Activated CD4-positive, alpha-beta T cell treated with anti-CD3 and anti-CD28 coated beads for 4 hours (primary cell): Measurements from ENCODE around the gene USB1.

Experiments
- DNase-seq, 2 donors: peaks; one replicate each; pipeline ENCODE4 v3.0.0-alpha.2; 2020

The USB1 gene

DNA sequence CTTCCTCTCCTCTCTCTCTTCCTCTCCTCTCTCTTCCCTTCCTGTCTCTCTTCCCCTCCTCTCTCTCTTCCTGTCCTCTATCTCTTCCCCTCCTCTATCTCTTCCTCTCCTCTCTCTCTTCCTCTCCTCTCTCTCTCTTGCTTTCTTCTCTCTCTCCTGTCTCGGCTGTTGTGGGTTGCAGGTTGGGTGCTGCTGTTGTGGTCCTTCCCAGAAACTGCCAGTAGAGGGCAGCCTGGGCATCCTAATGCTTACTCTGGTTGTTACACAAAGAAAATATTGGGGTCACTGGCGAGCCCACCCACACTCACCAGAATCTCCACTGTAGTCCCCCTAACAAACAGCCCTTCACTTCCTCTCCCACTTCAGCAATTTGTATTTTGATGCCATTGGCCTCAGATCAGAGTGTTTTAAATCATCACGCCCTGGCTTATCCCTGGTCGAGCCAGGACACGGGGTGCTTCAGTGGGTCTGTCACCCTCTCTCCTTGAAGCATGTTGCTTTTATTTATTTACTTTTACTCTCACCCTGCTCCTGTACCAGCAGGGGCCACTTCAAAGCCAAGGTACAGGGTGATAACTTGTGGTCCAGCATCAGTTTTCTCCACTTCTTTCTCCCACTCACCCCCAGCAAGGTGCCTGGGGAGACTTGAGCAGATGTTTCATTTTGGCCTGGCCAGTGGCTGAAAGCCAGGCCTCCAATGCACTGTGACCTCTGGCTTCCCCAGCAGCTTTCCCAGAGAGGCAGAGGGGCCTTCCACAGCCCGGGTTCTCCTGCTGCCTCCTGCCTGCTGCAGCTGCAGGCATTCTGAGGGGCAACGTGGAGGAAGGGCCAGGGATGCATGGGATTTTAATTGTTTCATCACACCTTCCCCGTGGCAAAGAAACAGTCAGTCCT, 19.7 kb downstream of the USB1 start:
- peak; percentile 45 to 69 for DNase-seq

DNA sequence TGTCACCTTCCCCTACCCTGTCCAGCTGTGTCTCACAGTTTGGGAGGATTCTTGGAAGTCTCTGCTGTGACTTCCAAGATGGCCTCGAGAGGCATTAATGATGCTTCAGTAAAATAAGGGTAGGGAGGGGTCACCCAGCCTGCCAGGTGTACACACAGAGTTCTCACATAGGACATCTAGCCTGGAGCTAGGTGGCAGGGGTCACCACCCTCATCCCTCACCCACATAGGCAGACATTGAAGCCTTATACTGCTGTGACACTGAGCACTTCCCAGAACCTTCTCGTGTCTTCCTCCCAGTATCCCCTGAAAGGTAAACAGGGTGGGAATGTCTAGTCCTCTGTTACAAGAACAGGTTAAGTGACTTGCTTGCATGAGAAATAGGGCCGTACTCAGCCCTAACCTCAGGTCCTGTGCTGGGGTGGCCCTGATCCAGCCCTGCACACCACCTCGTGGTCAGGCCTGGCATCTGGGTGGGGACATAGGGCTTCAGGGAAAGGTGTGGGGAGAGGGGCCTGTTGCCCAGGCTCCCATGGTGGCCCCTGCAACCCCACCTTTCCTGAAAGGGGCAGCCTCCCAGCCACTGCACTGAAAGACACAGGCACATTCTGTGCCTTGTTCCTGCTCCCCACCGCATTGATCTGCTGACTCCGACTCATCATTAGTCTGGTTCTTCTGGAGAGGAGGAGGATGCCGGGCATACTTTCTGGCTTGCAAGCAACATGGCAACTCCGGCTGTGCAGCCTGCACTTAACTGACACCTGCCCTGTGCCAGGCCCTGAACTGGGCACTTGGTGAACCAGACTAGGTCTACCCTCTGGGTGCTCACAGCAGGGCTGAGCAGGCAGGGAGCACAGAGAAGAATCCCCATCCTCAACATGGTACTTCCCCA, 20.7 kb downstream of the USB1 start:
- no peak for DNase-seq

- DNase-seq: no peak
Observed at GRCh38 chr16:58022601-58023371, 21.6 kb downstream of the USB1 start.

- DNase-seq: peak in 1 of 2 donors; percentile 10
Observed at GRCh38 chr16:58024486-58025350, 23.5 kb downstream of the USB1 start.

DNA sequence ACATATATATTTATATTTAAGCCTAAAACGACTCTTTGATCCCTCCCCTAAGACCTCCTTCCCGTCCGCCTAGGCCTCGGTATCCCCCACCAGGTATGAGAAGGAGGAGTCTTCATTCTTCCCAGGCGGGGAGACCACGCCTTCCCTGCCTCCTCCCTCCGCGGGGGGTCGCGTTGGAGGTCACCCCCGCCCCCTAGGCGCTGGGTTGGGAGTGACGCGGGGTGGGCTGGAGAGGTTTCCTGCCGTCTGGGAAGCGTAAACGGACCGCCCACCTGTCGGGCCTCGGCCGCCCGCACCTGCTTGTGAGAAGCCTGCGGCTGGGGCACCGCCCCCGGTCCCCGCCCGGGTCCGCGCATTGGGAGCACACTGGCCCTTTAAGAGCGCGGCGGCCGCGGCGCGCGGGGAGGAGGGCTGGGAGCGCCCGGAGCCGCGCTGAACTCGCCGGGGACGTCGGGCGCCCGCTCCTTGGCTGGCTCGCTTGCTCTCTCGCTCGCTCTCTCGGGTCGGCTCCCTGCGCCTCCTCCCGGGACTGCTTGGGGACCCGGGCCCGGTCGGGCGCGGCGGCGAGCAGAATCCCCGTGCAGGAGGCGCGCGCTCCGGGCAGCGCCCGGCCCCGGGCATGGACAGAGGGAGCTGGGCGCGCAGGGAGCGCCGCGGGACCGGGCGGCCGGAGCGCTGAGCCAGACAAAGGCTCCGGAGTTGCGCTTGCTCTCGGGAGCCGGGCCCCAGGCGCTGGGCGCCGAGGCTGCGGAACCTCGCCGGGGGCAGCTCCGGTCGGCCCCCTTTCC, 24.3 kb downstream of the USB1 start, which contains the start of gene MMP15:
Gene MMP15 (plus strand): TSS at position 404 of the 788 bp plus-strand sequence. CDS start 597 bp downstream, outside the sequence.
- peak; percentile 64 to 69 for DNase-seq

DNA sequence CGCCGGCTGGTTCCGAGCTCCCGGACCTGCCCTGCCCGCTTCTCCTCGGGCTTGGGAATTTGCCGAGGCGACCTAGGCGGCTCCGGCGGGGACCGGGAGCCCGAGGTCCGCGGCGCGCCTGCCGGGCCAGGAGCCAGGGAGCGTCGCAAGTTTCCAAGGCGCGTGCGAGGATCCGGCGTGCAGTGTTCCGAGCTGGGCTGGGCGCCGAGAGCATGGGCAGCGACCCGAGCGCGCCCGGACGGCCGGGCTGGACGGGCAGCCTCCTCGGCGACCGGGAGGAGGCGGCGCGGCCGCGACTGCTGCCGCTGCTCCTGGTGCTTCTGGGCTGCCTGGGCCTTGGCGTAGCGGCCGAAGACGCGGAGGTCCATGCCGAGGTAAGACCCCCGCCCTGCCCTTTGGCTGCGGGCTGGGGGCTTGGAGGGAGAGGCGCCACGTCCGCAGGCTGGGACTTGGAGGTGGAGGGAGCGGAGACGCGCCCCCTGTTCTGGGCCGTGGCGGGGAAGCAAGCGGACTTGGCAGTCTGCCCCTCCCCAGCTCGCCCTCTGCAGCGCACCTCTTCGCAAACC, 25.0 kb downstream of the USB1 start:
- DNase-seq: no peak

DNA sequence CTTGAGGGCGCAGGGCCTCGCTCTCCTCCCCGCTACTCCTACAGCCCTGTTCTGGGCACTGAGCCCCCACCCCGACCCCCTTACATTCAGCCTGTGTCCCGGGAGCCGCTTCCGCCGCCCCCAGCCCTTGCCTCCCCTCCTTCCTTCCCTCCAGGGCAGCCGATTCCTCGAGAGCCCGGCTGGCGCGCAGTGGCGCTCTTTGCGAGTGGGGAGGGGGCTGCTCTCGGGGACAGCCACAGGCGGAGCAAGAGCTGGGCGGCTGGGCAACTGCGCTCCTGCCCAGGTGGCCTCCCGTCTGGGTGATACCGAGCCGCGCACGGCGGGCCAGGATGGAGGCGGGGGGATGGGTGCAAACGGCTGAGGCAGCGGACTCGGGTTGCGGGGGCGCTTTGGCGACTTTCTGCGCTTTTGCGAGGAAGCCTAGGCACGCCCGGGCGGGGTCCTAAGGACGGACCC, 25.5 kb downstream of the USB1 start:
- no peak for DNase-seq

DNA sequence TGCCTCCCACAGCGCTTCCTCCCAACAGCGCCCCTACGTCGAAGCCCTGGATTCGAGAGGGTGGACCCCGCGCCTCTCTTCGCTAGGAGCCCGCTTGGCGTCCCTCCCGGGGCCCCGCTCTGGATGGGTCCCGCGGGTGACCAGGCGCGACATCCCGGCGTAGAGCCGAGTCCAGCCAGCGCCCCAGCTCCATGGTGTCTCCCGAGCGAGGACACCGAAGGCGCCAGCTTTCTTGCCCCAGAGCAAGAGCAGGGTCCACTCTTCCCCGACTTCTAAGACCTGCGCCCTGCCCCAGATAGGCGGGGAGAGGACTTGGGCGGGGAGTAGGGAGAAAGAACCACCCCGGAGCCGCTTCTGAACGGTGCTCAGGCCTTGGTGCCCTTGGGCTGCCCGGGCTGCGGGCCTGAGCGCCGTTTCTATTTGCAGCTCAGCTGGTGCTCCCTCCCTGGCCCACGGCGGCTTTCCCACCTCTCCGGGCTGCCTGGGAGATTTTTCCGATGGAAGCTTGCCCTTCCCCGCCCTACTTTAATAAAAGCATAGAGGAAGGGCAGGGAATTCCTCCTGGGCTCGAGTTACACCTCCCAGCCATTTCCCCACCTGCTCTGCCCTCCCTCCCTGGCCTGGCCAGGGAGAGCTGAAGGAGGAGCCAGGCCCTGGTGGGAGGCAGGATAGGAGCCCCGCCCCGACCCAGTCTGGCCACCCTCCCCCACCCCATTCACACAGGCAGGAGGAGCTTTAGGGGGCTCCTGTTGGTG, 26.1 kb downstream of the USB1 start:
- no peak for DNase-seq

DNA sequence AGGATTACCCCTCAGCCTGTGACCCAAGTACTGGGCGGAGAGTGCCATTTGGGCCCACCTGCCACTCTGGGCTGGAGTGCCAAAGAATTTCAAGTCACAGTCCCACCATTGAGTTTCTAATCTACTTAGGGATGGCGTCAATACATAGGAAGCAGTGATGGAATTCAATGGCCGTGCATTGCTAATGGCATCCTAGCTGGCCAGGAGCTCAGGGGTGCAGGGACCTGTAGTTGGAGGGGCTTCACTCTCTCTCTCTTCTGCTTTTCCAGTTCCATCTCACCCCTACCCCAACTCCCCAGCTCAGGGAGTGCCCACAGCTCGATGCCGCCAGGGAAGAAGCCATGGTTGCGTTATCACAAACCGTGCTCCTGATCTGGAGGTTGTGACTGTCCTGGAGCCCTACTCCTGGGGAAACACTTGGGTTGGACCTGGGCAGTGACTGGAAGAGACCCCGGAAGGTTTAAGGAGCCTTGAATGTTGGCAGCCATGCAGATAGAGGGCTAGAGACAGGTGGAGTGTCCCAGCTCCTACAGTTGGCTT, 26.8 kb downstream of the USB1 start:
- DNase-seq: no peak

GRCh38 chr16:58028541-58029070, 27.4 kb downstream of the USB1 start:
- DNase-seq: no peak

DNA sequence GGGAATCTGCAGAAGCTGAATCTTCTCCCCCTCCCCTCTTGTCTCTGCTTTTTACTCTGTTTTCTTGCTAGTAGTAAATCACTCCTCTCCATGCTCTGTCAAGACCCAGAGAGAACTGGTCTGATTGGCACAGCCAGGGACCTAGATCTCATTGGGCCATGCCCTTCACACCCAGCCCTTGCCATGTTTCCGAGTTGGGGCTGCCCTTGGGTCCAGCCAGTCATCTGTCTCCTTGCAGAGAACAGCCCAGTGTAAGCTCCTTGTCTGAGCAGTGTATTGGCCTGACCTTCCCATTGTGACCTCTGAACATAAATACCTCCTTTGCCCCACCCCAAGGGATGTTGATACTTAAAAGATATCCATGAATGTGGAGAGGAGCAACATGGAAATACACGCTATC, 28.2 kb downstream of the USB1 start:
- DNase-seq: no peak

DNA sequence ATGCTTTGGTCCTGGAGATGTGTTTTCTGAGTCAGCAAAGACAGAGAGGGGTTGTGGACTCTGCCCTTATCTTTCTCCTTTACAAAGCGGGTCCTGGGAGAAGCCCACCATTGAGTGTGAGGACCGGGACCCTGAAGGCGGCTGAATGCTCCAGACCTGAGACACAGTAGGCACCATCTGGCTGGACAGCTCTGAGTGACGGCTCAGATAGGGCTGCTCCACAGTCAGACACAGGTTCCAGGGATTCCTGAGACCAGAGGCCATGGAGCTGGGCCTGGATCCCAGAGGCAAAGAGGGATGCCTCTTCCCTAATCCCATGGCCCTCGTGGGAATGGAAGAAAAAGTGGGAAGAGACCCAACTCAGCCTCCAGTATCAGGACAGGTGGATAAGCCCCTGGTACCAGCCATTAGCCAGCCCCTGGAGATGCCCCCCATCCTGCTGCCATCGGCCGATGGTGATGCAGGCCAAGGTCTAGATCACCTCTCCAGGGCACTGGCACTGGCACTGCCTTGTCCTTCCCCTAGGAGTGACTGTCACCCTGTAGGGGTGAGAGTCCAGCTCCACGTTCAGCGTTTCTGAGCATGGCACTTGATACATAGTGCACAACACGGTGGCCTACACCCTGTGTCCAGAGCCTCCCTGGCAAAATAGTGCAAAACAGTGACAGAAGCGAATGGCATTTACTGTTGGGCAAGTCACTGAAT, 29.1 kb downstream of the USB1 start:
- no peak for DNase-seq

DNA sequence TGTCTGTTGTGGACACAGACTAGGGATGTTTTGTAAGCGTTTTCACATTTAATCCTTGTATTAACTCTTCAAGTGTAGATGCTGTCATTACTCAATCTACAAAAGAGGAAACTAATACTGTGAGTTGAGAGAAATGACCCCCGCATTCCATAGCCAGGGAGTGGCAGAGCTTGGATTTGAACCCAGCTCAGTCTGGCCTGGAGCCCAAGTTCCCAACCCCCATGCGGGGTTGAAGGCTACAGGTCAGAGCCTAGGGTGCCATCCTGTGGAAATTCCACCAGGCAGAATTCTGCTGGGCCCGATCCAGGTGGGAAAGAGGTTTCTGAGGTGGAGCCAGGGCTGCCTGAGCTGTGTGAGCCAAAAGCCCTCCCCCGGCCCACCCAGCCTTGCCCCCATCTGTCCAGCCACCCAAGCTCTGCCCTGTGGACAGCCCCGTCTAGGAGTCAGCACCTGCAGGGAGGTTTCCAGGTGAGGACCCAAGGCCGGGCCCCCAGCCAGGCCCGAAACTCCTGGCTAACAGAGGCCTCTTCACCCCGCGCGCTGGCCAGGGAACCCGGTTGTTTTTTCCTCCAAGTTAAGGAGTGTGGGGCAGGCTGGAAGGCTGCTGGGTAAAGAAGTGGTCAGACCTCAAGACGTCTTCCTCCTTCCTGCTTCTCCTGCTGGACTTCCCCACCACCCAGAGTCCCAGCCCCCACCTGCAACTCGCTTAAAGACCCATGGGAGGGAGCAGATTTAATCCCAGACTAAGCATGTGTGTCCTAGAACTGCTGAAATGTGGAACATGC, 30.0 kb downstream of the USB1 start:
- DNase-seq: no peak

GRCh38 chr16:58032710-58033293, 31.6 kb downstream of the USB1 start:
- no peak for DNase-seq

DNA sequence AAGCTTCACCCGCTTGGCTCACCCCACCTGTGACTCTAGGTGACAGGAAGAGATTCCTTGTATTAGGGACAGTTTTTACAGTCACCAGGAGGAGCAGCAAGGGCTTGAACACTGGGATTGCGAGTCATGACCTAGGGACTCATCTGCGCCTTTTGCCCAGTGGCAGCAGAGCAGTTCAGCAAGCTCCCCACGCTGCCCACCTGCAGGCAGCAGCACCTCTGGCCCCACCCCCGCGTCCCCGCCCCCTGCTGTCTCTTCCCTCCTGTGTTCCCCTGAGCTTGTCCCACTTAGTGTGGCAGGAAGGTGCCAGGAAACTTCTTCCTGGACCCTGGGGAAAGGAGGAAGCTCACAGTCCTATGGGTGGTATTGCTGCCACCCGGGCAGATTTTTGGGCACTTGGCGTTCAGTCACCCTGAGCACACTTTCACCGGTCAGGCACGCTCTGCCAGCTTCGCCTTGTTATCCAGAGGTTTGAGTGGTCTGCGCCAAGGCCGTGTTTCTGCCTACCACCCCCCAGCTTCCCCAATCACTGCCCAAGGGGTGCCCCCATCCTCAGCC, 33.0 kb downstream of the USB1 start:
- no peak for DNase-seq

- DNase-seq: no peak
Observed at GRCh38 chr16:58034774-58035173, 33.6 kb downstream of the USB1 start.
